GM12878 (cell line): ENCODE data around the gene RRP36. TPM values are rescaled to one million over a fixed set of nuclear protein-coding genes. Genes with fewer than 3 reads are reported as not detected.

Source experiments
- BCL11A ChIP-seq: IDR thresholded peaks from 2 replicates; pipeline ENCODE4 v1.6.1; 2011; ENCODE audit warnings: low read depth, low read length
- CREB1 ChIP-seq: IDR thresholded peaks from 2 replicates; pipeline ENCODE4 v1.6.1; 2012; ENCODE audit warnings: low read depth, mild to moderate bottlenecking, inconsistent platforms
- FOS ChIP-seq: IDR thresholded peaks from 3 replicates; pipeline ENCODE4 v1.6.1; 2011; ENCODE audit warnings: borderline replicate concordance; ENCODE audit not compliant: insufficient read length; ENCODE audit errors: extremely low read depth
- KLF5 ChIP-seq: fragments of 450-650 bp; IDR thresholded peaks from 2 replicates; pipeline ENCODE4 v1.6.1; 2014; ENCODE audit warnings: mild to moderate bottlenecking; ENCODE audit not compliant: partially characterized antibody
- MEF2A ChIP-seq: IDR thresholded peaks from 2 replicates; pipeline ENCODE4 v1.6.1; 2011; ENCODE audit warnings: low read depth, mild to moderate bottlenecking, low read length, moderate library complexity; ENCODE audit not compliant: insufficient read depth
- MEF2B ChIP-seq: fragments of 450-650 bp; IDR thresholded peaks from 2 replicates; pipeline ENCODE4 v1.6.1; 2018; ENCODE audit warnings: mild to moderate bottlenecking, moderate library complexity; ENCODE audit not compliant: partially characterized antibody, poor library complexity, severe bottlenecking
- MTA2 ChIP-seq: fragments of 450-650 bp; IDR thresholded peaks from 2 replicates; pipeline ENCODE4 v1.6.1; 2016; ENCODE audit warnings: low read depth, mild to moderate bottlenecking, moderate library complexity
- NFYB ChIP-seq: IDR thresholded peaks from 2 replicates; pipeline ENCODE4 v1.6.1; 2011; ENCODE audit warnings: low read depth, mild to moderate bottlenecking, low read length, improper control_type of control experiment, moderate library complexity; ENCODE audit not compliant: insufficient read depth
- PML ChIP-seq: IDR thresholded peaks from 2 replicates; pipeline ENCODE4 v1.6.1; 2012; ENCODE audit warnings: low read length, inconsistent platforms
- RAD51 ChIP-seq: fragments of 450-650 bp; IDR thresholded peaks from 2 replicates; pipeline ENCODE4 v1.6.1; 2016; ENCODE audit warnings: moderate library complexity, mild to moderate bottlenecking, inconsistent platforms
- RFX5 ChIP-seq: IDR thresholded peaks from 2 replicates; pipeline ENCODE4 v1.6.1; 2011; ENCODE audit warnings: low read depth, low read length, improper control_type of control experiment
- SMAD5 ChIP-seq: IDR thresholded peaks from 2 replicates; pipeline ENCODE4 v1.6.1; 2016; ENCODE audit warnings: antibody characterized with exemption, low read depth
- TBL1XR1 ChIP-seq: IDR thresholded peaks from 2 replicates; pipeline ENCODE4 v1.6.1; 2012; ENCODE audit warnings: low read depth, low read length, improper control_type of control experiment
- ZBED1 ChIP-seq: IDR thresholded peaks from 2 replicates; pipeline ENCODE4 v1.6.1; 2016; ENCODE audit warnings: borderline replicate concordance
- polyA plus RNA-seq, 11 experiments: library from polyadenylated mRNA; depleted of rRNA in 4 of 11; unstranded in 6 of 11; stranded (reverse) in 5 of 11; fragments of >200 nt; fragmentation: Nextera tagmentation in 4 of 11; fragmentation: Illumina TruSeq in 1 of 11; extraction: Ambion mirVana in 4 of 11; extraction: Trizol in 1 of 11; gene quantifications; 1 replicate in 1 of 11; 2 replicates in 10 of 11; pipeline versions ENCODE4 v1.2.1 to v1.2.3, GENCODE V29; 2011 to 2016; ENCODE audit warnings: inconsistent platforms in 2 of 11, missing spikeins in 2 of 11, low read depth in 1 of 11
- total RNA-seq, 4 experiments: library from RNA; depleted of rRNA in 3 of 4; stranded (reverse); fragments of >200 nt in 3 of 4; fragmentation: Illumina TruSeq in 1 of 4; extraction: Trizol in 1 of 4; gene quantifications; 2 replicates each; pipeline versions ENCODE4 v1.2.1 to v1.2.3, GENCODE V29; 2013 to 2021
- TF ChIP-seq, protein P1 (sequence below): IDR thresholded peaks from 2 replicates; pipeline ENCODE4 v1.6.1; 2012; ENCODE audit warnings: low read depth, low read length, improper control_type of control experiment
- TF ChIP-seq, protein P2 (sequence below): IDR thresholded peaks from 2 replicates; pipeline ENCODE4 v1.6.1; 2012; ENCODE audit warnings: low read length, inconsistent platforms
- TF ChIP-seq, protein P3 (sequence below): fragments of 150-350 bp; IDR thresholded peaks from 2 replicates; pipeline ENCODE4 v1.6.1; 2014; ENCODE audit warnings: mild to moderate bottlenecking, low read depth, low read length
- TF ChIP-seq, protein P4 (sequence below): fragments of 450-650 bp; IDR thresholded peaks from 2 replicates; pipeline ENCODE4 v1.6.1; 2017; ENCODE audit warnings: mild to moderate bottlenecking, moderate library complexity
- TF ChIP-seq, protein P5 (sequence below): fragments of 450-650 bp; IDR thresholded peaks from 2 replicates; pipeline ENCODE4 v1.6.1; 2018; ENCODE audit warnings: borderline replicate concordance, mild to moderate bottlenecking; ENCODE audit not compliant: partially characterized antibody

Gene RRP36
- total and polyA plus RNA-seq, 10 of the 15 experiments (the other 5 are each of a cell fraction or from before 2014, with no cell fraction given): 17.6 to 101 (median 69.7) TPM

DNA sequence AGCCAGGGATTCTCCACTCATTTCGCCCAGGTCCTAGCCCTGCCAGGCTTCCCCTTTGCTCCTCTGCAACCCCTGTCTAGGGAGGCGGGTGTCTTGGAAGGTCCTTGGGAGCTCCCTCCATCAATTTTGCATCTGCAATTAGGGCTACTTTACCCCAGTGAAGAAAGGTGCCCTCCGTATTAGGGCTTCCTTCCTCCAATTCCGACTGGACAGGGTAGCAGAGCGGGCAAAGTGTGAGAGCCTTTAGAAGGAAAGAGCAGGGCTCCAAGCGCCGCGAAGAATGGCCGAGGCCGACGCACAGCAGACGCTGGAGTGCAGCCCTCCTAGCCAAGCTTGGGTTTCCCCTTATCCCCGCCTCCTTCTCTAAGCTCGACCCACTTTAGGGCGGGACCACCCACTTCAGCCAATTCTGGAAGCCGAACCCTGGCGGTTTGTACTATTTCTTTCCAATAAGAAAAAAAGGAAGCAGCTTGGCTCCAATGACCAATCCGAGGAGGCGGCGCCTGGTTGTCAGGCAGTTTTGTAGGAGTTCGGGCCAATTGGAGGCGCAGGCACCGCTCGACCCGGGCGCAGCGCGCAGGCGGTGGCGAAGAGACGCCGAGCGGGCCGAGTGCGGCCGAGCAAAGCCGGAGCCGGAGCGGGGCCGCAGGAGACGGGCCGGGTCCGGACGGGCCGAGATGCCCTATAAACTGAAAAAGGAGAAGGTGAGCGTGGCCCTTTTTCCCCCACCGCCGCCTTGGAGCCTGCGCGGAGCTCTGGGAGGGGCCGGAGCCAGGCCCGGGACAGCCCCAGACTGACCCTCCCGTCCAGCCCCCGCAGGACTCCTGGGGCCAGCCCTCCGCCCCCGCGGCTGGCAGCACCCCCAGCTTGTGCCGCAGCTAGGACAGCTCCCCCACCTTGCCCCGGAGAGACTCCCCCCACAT is 37.2 kb upstream of the RRP36 start, which contains the start of gene PPP2R5D (continued):
- TF ChIP-seq BCL11A: no peak
- no peak for TF ChIP-seq TBL1XR1
- no peak for TF ChIP-seq RAD51
- no peak for TF ChIP-seq MEF2B
- peak; percentile 99 for TF ChIP-seq RFX5
- peak; percentile 39 for TF ChIP-seq FOS
- TF ChIP-seq MEF2A: no peak
- TF ChIP-seq, protein P1, sequence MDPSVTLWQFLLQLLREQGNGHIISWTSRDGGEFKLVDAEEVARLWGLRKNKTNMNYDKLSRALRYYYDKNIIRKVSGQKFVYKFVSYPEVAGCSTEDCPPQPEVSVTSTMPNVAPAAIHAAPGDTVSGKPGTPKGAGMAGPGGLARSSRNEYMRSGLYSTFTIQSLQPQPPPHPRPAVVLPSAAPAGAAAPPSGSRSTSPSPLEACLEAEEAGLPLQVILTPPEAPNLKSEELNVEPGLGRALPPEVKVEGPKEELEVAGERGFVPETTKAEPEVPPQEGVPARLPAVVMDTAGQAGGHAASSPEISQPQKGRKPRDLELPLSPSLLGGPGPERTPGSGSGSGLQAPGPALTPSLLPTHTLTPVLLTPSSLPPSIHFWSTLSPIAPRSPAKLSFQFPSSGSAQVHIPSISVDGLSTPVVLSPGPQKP: no peak
- TF ChIP-seq ZBED1: no peak
- TF ChIP-seq PML: peak; percentile 83
- TF ChIP-seq MTA2: no peak
- TF ChIP-seq CREB1: peak; percentile 72
- TF ChIP-seq NFYB: peak; percentile 95
- TF ChIP-seq, protein P2, sequence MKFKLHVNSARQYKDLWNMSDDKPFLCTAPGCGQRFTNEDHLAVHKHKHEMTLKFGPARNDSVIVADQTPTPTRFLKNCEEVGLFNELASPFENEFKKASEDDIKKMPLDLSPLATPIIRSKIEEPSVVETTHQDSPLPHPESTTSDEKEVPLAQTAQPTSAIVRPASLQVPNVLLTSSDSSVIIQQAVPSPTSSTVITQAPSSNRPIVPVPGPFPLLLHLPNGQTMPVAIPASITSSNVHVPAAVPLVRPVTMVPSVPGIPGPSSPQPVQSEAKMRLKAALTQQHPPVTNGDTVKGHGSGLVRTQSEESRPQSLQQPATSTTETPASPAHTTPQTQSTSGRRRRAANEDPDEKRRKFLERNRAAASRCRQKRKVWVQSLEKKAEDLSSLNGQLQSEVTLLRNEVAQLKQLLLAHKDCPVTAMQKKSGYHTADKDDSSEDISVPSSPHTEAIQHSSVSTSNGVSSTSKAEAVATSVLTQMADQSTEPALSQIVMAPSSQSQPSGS: no peak
- TF ChIP-seq, protein P3, sequence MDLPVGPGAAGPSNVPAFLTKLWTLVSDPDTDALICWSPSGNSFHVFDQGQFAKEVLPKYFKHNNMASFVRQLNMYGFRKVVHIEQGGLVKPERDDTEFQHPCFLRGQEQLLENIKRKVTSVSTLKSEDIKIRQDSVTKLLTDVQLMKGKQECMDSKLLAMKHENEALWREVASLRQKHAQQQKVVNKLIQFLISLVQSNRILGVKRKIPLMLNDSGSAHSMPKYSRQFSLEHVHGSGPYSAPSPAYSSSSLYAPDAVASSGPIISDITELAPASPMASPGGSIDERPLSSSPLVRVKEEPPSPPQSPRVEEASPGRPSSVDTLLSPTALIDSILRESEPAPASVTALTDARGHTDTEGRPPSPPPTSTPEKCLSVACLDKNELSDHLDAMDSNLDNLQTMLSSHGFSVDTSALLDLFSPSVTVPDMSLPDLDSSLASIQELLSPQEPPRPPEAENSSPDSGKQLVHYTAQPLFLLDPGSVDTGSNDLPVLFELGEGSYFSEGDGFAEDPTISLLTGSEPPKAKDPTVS: no peak
- TF ChIP-seq, protein P4, sequence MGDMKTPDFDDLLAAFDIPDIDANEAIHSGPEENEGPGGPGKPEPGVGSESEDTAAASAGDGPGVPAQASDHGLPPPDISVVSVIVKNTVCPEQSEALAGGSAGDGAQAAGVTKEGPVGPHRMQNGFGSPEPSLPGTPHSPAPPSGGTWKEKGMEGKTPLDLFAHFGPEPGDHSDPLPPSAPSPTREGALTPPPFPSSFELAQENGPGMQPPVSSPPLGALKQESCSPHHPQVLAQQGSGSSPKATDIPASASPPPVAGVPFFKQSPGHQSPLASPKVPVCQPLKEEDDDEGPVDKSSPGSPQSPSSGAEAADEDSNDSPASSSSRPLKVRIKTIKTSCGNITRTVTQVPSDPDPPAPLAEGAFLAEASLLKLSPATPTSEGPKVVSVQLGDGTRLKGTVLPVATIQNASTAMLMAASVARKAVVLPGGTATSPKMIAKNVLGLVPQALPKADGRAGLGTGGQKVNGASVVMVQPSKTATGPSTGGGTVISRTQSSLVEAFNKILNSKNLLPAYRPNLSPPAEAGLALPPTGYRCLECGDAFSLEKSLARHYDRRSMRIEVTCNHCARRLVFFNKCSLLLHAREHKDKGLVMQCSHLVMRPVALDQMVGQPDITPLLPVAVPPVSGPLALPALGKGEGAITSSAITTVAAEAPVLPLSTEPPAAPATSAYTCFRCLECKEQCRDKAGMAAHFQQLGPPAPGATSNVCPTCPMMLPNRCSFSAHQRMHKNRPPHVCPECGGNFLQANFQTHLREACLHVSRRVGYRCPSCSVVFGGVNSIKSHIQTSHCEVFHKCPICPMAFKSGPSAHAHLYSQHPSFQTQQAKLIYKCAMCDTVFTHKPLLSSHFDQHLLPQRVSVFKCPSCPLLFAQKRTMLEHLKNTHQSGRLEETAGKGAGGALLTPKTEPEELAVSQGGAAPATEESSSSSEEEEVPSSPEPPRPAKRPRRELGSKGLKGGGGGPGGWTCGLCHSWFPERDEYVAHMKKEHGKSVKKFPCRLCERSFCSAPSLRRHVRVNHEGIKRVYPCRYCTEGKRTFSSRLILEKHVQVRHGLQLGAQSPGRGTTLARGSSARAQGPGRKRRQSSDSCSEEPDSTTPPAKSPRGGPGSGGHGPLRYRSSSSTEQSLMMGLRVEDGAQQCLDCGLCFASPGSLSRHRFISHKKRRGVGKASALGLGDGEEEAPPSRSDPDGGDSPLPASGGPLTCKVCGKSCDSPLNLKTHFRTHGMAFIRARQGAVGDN: peak; percentile 23; the same call in 1 of the 2 replicates
- no peak for TF ChIP-seq KLF5
- TF ChIP-seq, protein P5, sequence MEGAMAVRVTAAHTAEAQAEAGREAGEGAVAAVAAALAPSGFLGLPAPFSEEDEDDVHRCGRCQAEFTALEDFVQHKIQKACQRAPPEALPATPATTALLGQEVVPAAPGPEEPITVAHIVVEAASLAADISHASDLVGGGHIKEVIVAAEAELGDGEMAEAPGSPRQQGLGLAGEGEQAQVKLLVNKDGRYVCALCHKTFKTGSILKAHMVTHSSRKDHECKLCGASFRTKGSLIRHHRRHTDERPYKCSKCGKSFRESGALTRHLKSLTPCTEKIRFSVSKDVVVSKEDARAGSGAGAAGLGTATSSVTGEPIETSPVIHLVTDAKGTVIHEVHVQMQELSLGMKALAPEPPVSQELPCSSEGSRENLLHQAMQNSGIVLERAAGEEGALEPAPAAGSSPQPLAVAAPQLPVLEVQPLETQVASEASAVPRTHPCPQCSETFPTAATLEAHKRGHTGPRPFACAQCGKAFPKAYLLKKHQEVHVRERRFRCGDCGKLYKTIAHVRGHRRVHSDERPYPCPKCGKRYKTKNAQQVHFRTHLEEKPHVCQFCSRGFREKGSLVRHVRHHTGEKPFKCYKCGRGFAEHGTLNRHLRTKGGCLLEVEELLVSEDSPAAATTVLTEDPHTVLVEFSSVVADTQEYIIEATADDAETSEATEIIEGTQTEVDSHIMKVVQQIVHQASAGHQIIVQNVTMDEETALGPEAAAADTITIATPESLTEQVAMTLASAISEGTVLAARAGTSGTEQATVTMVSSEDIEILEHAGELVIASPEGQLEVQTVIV: no peak
- peak; percentile 64; the same call in 1 of the 2 replicates for TF ChIP-seq SMAD5
